Astrocyte (in vitro differentiated cells and primary cell): ENCODE results near the gene FBXO39. TPM values are rescaled to one million over a fixed set of nuclear protein-coding genes. Genes with fewer than 3 reads are reported as not detected.

ENCODE experiments used
- DNase-seq: peaks from one replicate; pipeline ENCODE4 v3.0.0-alpha.2; 2010; ENCODE audit warnings: low read depth
- FAIRE-seq: peaks from 2 replicates; lab custom pipeline; 2011; peaks lifted over from hg19 to GRCh38; lab: Jason Lieb, UNC
- H2AFZ ChIP-seq: 2 replicates; pipeline ENCODE4 v1.6.0; 2012; ENCODE audit warnings: low read depth, low read length, inconsistent platforms
- H3K27ac ChIP-seq: 2 replicates; pipeline ENCODE4 v1.5.1; 2011; ENCODE audit warnings: low read depth, low read length, inconsistent platforms
- H3K27me3 ChIP-seq: 2 replicates; pipeline ENCODE4 v1.6.0; 2011; ENCODE audit warnings: low read length, inconsistent platforms; ENCODE audit not compliant: insufficient read depth
- H3K36me3 ChIP-seq: 2 replicates; pipeline ENCODE4 v1.5.1; 2011; ENCODE audit warnings: low read length, inconsistent platforms; ENCODE audit not compliant: insufficient read depth
- H3K4me1 ChIP-seq: 2 replicates; pipeline ENCODE4 v1.5.1; 2011; ENCODE audit warnings: low read length, inconsistent platforms; ENCODE audit not compliant: insufficient read depth
- H3K4me2 ChIP-seq: 2 replicates; pipeline ENCODE4 v1.6.0; 2012; ENCODE audit warnings: low read length, inconsistent platforms
- H3K4me3 ChIP-seq: 2 replicates; pipeline ENCODE4 v1.5.1; 2011; ENCODE audit warnings: low read depth, mild to moderate bottlenecking, low read length, inconsistent platforms; ENCODE audit not compliant: insufficient read depth
- H3K79me2 ChIP-seq: 2 replicates; pipeline ENCODE4 v1.6.0; 2012; ENCODE audit warnings: mild to moderate bottlenecking, low read length, inconsistent platforms; ENCODE audit not compliant: insufficient read depth
- H3K9ac ChIP-seq: 2 replicates; pipeline ENCODE4 v1.6.0; 2012; ENCODE audit warnings: mild to moderate bottlenecking, low read length, inconsistent platforms
- H3K9me3 ChIP-seq: 2 replicates; pipeline ENCODE4 v1.5.1; 2012; ENCODE audit warnings: low read depth, mild to moderate bottlenecking, low read length, inconsistent platforms; ENCODE audit not compliant: insufficient read depth
- H4K20me1 ChIP-seq: 2 replicates; pipeline ENCODE4 v1.6.0; 2012; ENCODE audit warnings: low read length, inconsistent platforms; ENCODE audit not compliant: insufficient read depth
- H3K27ac Mint-ChIP-seq: one replicate; pipeline ENCODE4 v1.8.0; 2021; ENCODE audit warnings: mild to moderate bottlenecking, mixed read lengths; ENCODE audit not compliant: unreplicated experiment
- H3K27me3 Mint-ChIP-seq: one replicate; pipeline ENCODE4 v1.8.0; 2021; ENCODE audit warnings: low read depth, mixed read lengths; ENCODE audit not compliant: unreplicated experiment
- H3K36me3 Mint-ChIP-seq: one replicate; pipeline ENCODE4 v1.8.0; 2021; ENCODE audit warnings: low read depth, mixed read lengths; ENCODE audit not compliant: unreplicated experiment
- H3K4me1 Mint-ChIP-seq: one replicate; pipeline ENCODE4 v1.8.0; 2021; ENCODE audit warnings: low read depth, mixed read lengths; ENCODE audit not compliant: unreplicated experiment
- H3K4me3 Mint-ChIP-seq: one replicate; pipeline ENCODE4 v1.8.0; 2021; ENCODE audit warnings: mild to moderate bottlenecking, moderate library complexity, mixed read lengths; ENCODE audit not compliant: unreplicated experiment
- H3K9me3 Mint-ChIP-seq: one replicate; pipeline ENCODE4 v1.8.0; 2021; ENCODE audit warnings: mild to moderate bottlenecking, mixed read lengths; ENCODE audit not compliant: unreplicated experiment
- CTCF ChIP-seq: IDR thresholded peaks from 2 replicates; pipeline ENCODE4 v1.5.1; 2011; ENCODE audit warnings: low read depth, mild to moderate bottlenecking, inconsistent platforms, low read length, moderate library complexity; ENCODE audit not compliant: insufficient read depth
- EZH2 ChIP-seq: IDR thresholded peaks from 2 replicates; pipeline ENCODE4 v1.6.1; 2012; ENCODE audit warnings: mild to moderate bottlenecking, low read length, inconsistent platforms; ENCODE audit not compliant: insufficient read depth
- total RNA-seq: library from RNA; stranded (reverse); gene quantifications from 2 replicates; pipeline ENCODE4 v1.2.1, GENCODE V29; 2021

FBXO39 gene
- total RNA-seq, 1 donor from 2014 or later = 0.93 TPM

- Histone ChIP-seq H2AFZ (no peak overlapping the region), H4K20me1 (no peaks in the 10 kb centered on the region), H3K79me2 (no peaks in the 10 kb centered on the region), H3K4me2 (no peak overlapping the region), H3K27me3 (peaks cover 2% of the 10 kb centered on the region), H3K4me3 (no peak overlapping the region), H3K36me3 (no peaks in the 10 kb centered on the region), H3K4me1 (no peaks in the 10 kb centered on the region), H3K9me3 (no peaks in the 10 kb centered on the region), H3K27ac (no peak overlapping the region), H3K9ac (no peak overlapping the region)
- peaks cover 39% of the 10 kb centered on the region for H3K27me3 Mint-ChIP-seq
- no peak for TF ChIP-seq EZH2
- no peak for TF ChIP-seq CTCF
- FAIRE-seq (no peak), DNase-seq (no peak)
- peaks cover 32% of the 10 kb centered on the region for H3K9me3 Mint-ChIP-seq
- H3K4me1 Mint-ChIP-seq = peaks cover 9% of the 10 kb centered on the region
- peaks cover 25% of the 10 kb centered on the region for H3K36me3 Mint-ChIP-seq
- H3K4me3 Mint-ChIP-seq = no peak overlapping the region
- no peak overlapping the region for H3K27ac Mint-ChIP-seq
Measured at GRCh38 chr17:6782244-6782643, 6.2 kb downstream of the FBXO39 start.

- Histone ChIP-seq H3K79me2 (no peaks in the 10 kb centered on the region), H4K20me1 (no peaks in the 10 kb centered on the region), H3K9me3 (no peaks in the 10 kb centered on the region), H3K27me3 (no peaks in the 10 kb centered on the region), H2AFZ (peak overlapping the region; percentile 70), H3K4me3 (no peak overlapping the region), H3K4me1 (no peaks in the 10 kb centered on the region), H3K27ac (peak overlapping the region; percentile 16), H3K4me2 (peak overlapping the region; percentile 76), H3K36me3 (no peaks in the 10 kb centered on the region), H3K9ac (peak overlapping the region; percentile 21)
- Mint-ChIP-seq H3K27me3 (peaks cover 36% of the 10 kb centered on the region), H3K27ac (no peak overlapping the region), H3K4me3 (no peak overlapping the region), H3K36me3 (no peaks in the 10 kb centered on the region), H3K4me1 (peaks cover 6% of the 10 kb centered on the region), H3K9me3 (peaks cover 11% of the 10 kb centered on the region)
- peak; percentile 73 for FAIRE-seq
- DNase-seq = peak; percentile 74
- TF ChIP-seq CTCF (no peak), EZH2 (no peak)
Measured at GRCh38 chr17:6786618-6787017, 10.6 kb downstream of the FBXO39 start.

GRCh38 chr17:6787081-6787693 lies 11.2 kb downstream of the FBXO39 start:
- Histone ChIP-seq H3K4me3 (no peak overlapping the region), H3K9ac (peak overlapping the region; percentile 21), H3K4me1 (no peaks in the 10 kb centered on the region), H3K27ac (peak overlapping the region; percentile 16), H3K36me3 (no peaks in the 10 kb centered on the region), H2AFZ (peak overlapping the region; percentile 70), H3K9me3 (no peaks in the 10 kb centered on the region), H3K4me2 (peak overlapping the region; percentile 76), H3K27me3 (no peaks in the 10 kb centered on the region), H3K79me2 (no peaks in the 10 kb centered on the region), H4K20me1 (no peaks in the 10 kb centered on the region)
- FAIRE-seq = no peak
- H3K4me1 Mint-ChIP-seq = peaks cover 6% of the 10 kb centered on the region
- DNase-seq = no peak
- no peak for TF ChIP-seq EZH2
- no peak for TF ChIP-seq CTCF
- peaks cover 37% of the 10 kb centered on the region for H3K27me3 Mint-ChIP-seq
- peaks cover 8% of the 10 kb centered on the region for H3K9me3 Mint-ChIP-seq
- no peak overlapping the region for H3K4me3 Mint-ChIP-seq
- H3K36me3 Mint-ChIP-seq = no peaks in the 10 kb centered on the region
- H3K27ac Mint-ChIP-seq = no peak overlapping the region
